HCT116 (cell line): ENCODE results near the gene DAPK1. TPM values are rescaled to one million over a fixed set of nuclear protein-coding genes. Genes with fewer than 3 reads are reported as not detected.

Source experiments
- ATAC-seq: fragments of 200-7000 bp; cut with Tn5 transposase; 2 replicates; pipeline ENCODE4 v1.9.1; 2020; ENCODE audit warnings: mild to moderate bottlenecking, moderate library complexity
- BruUV-seq: library from RNA; stranded (reverse); fragments of 400-500 nt; replicated peaks from 2 replicates; lab custom pipeline; 2021; lab: Mats Ljungman, UMichigan
- CTCF ChIA-PET: fragments of 300-600 bp; sonication (Branson Sonifier 250); formaldehyde crosslinking; loops from one replicate; lab custom pipeline; 2021; ENCODE audit warnings: antibody characterized with exemption; lab: Charles Lee
- POLR2A ChIA-PET: fragments of 300-600, 350-600 bp; sonication (Branson Sonifier 250); formaldehyde crosslinking; loops from one replicate; lab custom pipeline; 2021; ENCODE audit warnings: antibody characterized with exemption; lab: Charles Lee
- RAD21 ChIA-PET, 2 experiments: fragments of 300-600 bp; sonication (Branson Sonifier 250); formaldehyde crosslinking; loops; one replicate each; lab custom pipeline; 2023; ENCODE audit warnings: low total read pairs in 2 of 2; ENCODE audit not compliant: uncharacterized antibody in 2 of 2, unreplicated experiment in 2 of 2, low non-redundant PET in 1 of 2; lab: Charles Lee
- DNase-seq: peaks from one replicate; pipeline ENCODE4 v3.0.0-alpha.2; 2010; ENCODE audit warnings: low read depth, low spot score
- H2AFZ ChIP-seq: fragments of 200-600 bp; shearing (Covaris generic), sonication (generic); 2 replicates; pipeline ENCODE4 v1.6.1; 2017; ENCODE audit warnings: low read depth, mixed run types, mixed read lengths, antibody characterized with exemption, low read length; ENCODE audit not compliant: poor library complexity, severe bottlenecking
- H3K27ac ChIP-seq: 2 replicates; pipeline ENCODE4 v1.5.1; 2012; ENCODE audit warnings: low read depth, low read length
- H3K27me3 ChIP-seq: fragments of 200-600 bp; sonication (generic); 2 replicates; pipeline ENCODE4 v1.6.1; 2016; ENCODE audit warnings: mixed run types, low read length, mixed read lengths; ENCODE audit not compliant: insufficient read depth
- H3K36me3 ChIP-seq, 2 experiments: fragments of 200-500 bp in 1 of 2; fragments of 200-600 bp in 1 of 2; sonication (Bioruptor generic) in 1 of 2; sonication (generic) in 1 of 2; 2 replicates each; pipeline versions ENCODE4 v1.5.1 to v1.6.1; 2014 to 2016; ENCODE audit warnings: low read length in 2 of 2, inconsistent platforms in 1 of 2, mixed read lengths in 1 of 2, mixed run types in 1 of 2; ENCODE audit not compliant: insufficient read depth in 2 of 2, control insufficient read depth in 1 of 2
- H3K4me1 ChIP-seq, 2 experiments: fragments of 200-600 bp in 1 of 2; sonication (generic) in 1 of 2; 2 replicates each; pipeline versions ENCODE4 v1.5.1 to v1.6.1; 2012 to 2017; ENCODE audit warnings: low read length in 2 of 2, inconsistent platforms in 1 of 2, mild to moderate bottlenecking in 1 of 2, mixed read lengths in 1 of 2, mixed run types in 1 of 2, moderate library complexity in 1 of 2; ENCODE audit not compliant: insufficient read depth in 2 of 2, control insufficient read depth in 1 of 2
- H3K4me2 ChIP-seq: fragments of 200-600 bp; sonication (generic); 2 replicates; pipeline ENCODE4 v1.6.1; 2017; ENCODE audit warnings: mixed run types, low read length, mixed read lengths
- H3K4me3 ChIP-seq, 2 experiments: fragments of 200-600 bp in 1 of 2; sonication (generic) in 1 of 2; replicated peaks in 1 of 2; 2 replicates each; pipeline ENCODE4 v1.5.1; 2011 to 2016; ENCODE audit warnings: low read length in 2 of 2, control low read depth in 1 of 2, low read depth in 1 of 2, mild to moderate bottlenecking in 1 of 2, mixed read lengths in 1 of 2, mixed run types in 1 of 2
- H3K79me2 ChIP-seq: fragments of 200-600 bp; sonication (generic); 2 replicates; pipeline ENCODE4 v1.6.1; 2017; ENCODE audit warnings: mild to moderate bottlenecking, mixed run types, low read length, moderate library complexity, mixed read lengths; ENCODE audit not compliant: insufficient read depth
- H3K9ac ChIP-seq: fragments of 200-600 bp; sonication (generic); 2 replicates; pipeline ENCODE4 v1.6.1; 2016; ENCODE audit warnings: low read length, mixed read lengths
- H3K9me2 ChIP-seq: fragments of 200-600 bp; sonication (generic), shearing (Covaris generic); 2 replicates; pipeline ENCODE4 v1.6.1; 2017; ENCODE audit warnings: mixed run types, mild to moderate bottlenecking, moderate library complexity; ENCODE audit not compliant: insufficient read depth
- H3K9me3 ChIP-seq, 2 experiments: fragments of 200-500 bp in 1 of 2; fragments of 200-600 bp in 1 of 2; sonication (Bioruptor generic) in 1 of 2; sonication (generic) in 1 of 2; 2 replicates each; pipeline ENCODE4 v1.6.1; 2014 to 2017; ENCODE audit warnings: low read length in 2 of 2, mixed read lengths in 2 of 2, inconsistent platforms in 1 of 2, low read depth in 1 of 2, mild to moderate bottlenecking in 1 of 2, mixed run types in 1 of 2, moderate library complexity in 1 of 2; ENCODE audit not compliant: control insufficient read depth in 1 of 2, insufficient read depth in 1 of 2
- H4K20me1 ChIP-seq: fragments of 200-600 bp; sonication (generic), shearing (Covaris generic); 2 replicates; pipeline ENCODE4 v1.6.1; 2017; ENCODE audit warnings: mixed run types, mild to moderate bottlenecking, moderate library complexity; ENCODE audit not compliant: insufficient read depth
- CEBPB ChIP-seq: IDR thresholded peaks from 2 replicates; pipeline ENCODE4 v1.6.1; 2012; ENCODE audit warnings: low read depth
- EGR1 ChIP-seq: IDR thresholded peaks from 2 replicates; pipeline ENCODE4 v1.6.1; 2012; ENCODE audit warnings: low read depth
- ELF1 ChIP-seq: IDR thresholded peaks from 2 replicates; pipeline ENCODE4 v1.6.1; 2012; ENCODE audit warnings: low read depth, borderline replicate concordance
- EZH2 ChIP-seq: fragments of 200-600 bp; sonication (generic); IDR thresholded peaks from 2 replicates; pipeline ENCODE4 v1.6.1; 2017; ENCODE audit warnings: antibody characterized with exemption, mixed run types
- FOSL1 ChIP-seq: IDR thresholded peaks from 2 replicates; pipeline ENCODE4 v1.6.1; 2012; ENCODE audit warnings: low read depth
- JUND ChIP-seq: IDR thresholded peaks from 2 replicates; pipeline ENCODE4 v1.6.1; 2012
- POLR2A ChIP-seq: IDR thresholded peaks from 2 replicates; pipeline ENCODE4 v1.7.0; 2011; ENCODE audit warnings: borderline replicate concordance; ENCODE audit not compliant: insufficient read depth, insufficient read length; ENCODE audit errors: extremely low read depth
- SP1 ChIP-seq: IDR thresholded peaks from 2 replicates; pipeline ENCODE4 v1.6.1; 2012; ENCODE audit warnings: low read depth
- TCF7L2 ChIP-seq: IDR thresholded peaks from 2 replicates; pipeline ENCODE4 v1.7.0; 2011; ENCODE audit warnings: borderline replicate concordance, inconsistent platforms; ENCODE audit not compliant: insufficient read depth, insufficient read length; ENCODE audit errors: extremely low read depth
- YY1 ChIP-seq: IDR thresholded peaks from 2 replicates; pipeline ENCODE4 v1.6.1; 2011; ENCODE audit warnings: low read length, low read depth, moderate library complexity, mild to moderate bottlenecking; ENCODE audit not compliant: insufficient replicate concordance; ENCODE audit errors: extremely low read depth
- ZFX ChIP-seq: fragments of 450-650 bp; IDR thresholded peaks from 2 replicates; pipeline ENCODE4 v1.6.1; 2017
- intact Hi-C: fragments of 100-400 bp; cut with micrococcal nuclease; formaldehyde crosslinking; loops from 2 replicates; pipeline ENCODE4 v1.10.0; 2022
- total RNA-seq: library from RNA; stranded (reverse); gene quantifications from one replicate; pipeline ENCODE4 v1.2.1, GENCODE V29; 2021; ENCODE audit not compliant: unreplicated experiment
- TF ChIP-seq, protein P1 (sequence below): IDR thresholded peaks from 2 replicates; pipeline ENCODE4 v1.6.1; 2012
- TF ChIP-seq, protein P2 (sequence below): IDR thresholded peaks from 2 replicates; pipeline ENCODE4 v1.6.1; 2012
- TF ChIP-seq, protein P3 (sequence below), 3 experiments: fragments of 200-600 bp in 1 of 3; sonication (generic) in 1 of 3; IDR thresholded peaks in 2 of 3; conservative IDR thresholded peaks in 1 of 3; 2 replicates each; pipeline ENCODE4 v1.5.1; 2012 to 2017; ENCODE audit warnings: low read depth in 2 of 3, low read length in 2 of 3, antibody characterized with exemption in 1 of 3, borderline replicate concordance in 1 of 3, control low read depth in 1 of 3, mild to moderate bottlenecking in 1 of 3, mixed read lengths in 1 of 3, mixed run types in 1 of 3, moderate library complexity in 1 of 3; ENCODE audit not compliant: insufficient read depth in 1 of 3
- TF ChIP-seq, protein P4 (sequence below): IDR thresholded peaks from 2 replicates; pipeline ENCODE4 v1.6.1; 2012; ENCODE audit warnings: low read depth

DAPK1 gene
- total RNA-seq, 1 experiment from 2014 or later, result 5.6 TPM

DNA sequence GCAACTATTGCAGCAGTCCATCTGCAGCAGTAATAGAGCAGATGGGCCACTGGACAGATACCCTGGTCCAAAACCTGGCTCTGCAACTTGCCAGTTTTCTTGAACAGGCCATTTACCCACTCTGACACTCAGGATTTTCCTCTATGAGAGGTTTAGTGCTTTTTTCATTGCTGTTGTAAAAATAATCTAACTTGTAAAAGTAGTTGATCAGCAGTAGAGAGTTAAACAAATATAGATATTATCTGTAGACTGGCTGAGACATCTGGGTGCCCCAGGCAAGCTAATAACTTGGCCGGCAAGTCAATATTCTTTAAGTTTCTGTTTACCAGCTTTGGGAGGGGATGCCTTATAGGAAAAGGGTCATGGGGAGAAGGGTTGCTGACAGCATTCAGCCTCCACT lies 4.1 kb downstream of the DAPK1 start:
- POLR2A ChIA-PET, result no interaction called here
- DNase-seq (no peak), ATAC-seq (no peak)
- Histone ChIP-seq H3K9ac (no peak overlapping the region), H3K9me2 (no peaks in the 10 kb centered on the region), H3K36me3 (no peaks in the 10 kb centered on the region), H3K4me2 (no peak overlapping the region), H3K79me2 (no peaks in the 10 kb centered on the region), H4K20me1 (no peaks in the 10 kb centered on the region), H3K9me3 (no peaks in the 10 kb centered on the region), H3K4me3 (no peak overlapping the region), H3K27ac (no peak overlapping the region), H2AFZ (no peak overlapping the region), H3K27me3 (no peaks in the 10 kb centered on the region), H3K4me1 (peaks cover 7 to 33% of the 10 kb centered on the region in 2 experiments)
- RAD21 ChIA-PET, result no interaction called here
- no peak for TF ChIP-seq SP1
- no peak for TF ChIP-seq TCF7L2
- intact Hi-C loops, result no loop called here
- CTCF ChIA-PET, result no interaction called here
- no TSS peak for BruUV-seq

DNA sequence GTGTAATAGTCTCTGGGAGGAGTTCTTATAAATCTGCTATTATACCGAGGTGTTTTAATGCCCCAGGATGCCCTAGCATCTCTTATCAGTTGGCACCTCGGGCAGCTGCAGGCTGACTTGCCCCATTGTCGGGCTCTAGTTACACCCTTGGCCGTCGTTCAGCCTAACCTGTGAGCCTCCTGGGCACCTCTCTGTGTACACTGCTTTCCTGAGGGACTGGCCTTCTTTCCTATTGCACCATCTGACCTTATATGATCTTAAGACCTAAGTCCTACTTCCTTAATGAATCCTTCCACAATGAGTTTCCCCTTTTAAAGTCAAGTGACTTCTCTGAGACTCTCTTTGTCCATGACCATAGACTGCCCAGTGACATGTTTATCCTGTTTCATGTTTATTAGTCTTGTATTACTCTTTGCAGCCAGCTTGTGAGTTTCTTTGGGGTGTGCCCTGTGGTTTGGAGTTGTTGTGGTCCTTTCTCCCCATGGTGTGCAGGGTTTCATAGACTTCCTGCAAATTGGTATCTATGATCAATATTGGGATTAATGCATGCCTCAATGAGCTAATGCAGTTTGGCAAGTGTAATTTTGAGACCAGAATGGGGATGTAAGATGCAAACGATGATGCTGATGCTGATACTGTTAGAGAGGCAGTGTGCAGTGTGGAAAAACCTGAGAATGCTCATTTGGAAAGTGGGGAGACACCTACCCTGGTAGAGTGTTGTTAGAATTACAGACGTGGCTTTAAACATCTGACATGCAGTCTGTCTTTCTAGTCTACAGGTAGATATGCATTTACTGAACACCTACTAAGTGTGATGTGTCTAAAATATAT lies 4.9 kb downstream of the DAPK1 start:
- H4K20me1 ChIP-seq, result no peaks in the 10 kb centered on the region
- no peaks in the 10 kb centered on the region for H3K27me3 ChIP-seq
- no peaks in the 10 kb centered on the region for H3K79me2 ChIP-seq
- H2AFZ ChIP-seq, result no peak overlapping the region
- H3K4me1 ChIP-seq, result peaks cover 3 to 25% of the 10 kb centered on the region in 2 experiments; a peak in 3 of 4 replicates
- POLR2A ChIA-PET, result no interaction called here
- no peak overlapping the region for H3K27ac ChIP-seq
- H3K9me2 ChIP-seq, result no peaks in the 10 kb centered on the region
- H3K9ac ChIP-seq, result no peak overlapping the region
- no peak overlapping the region for H3K4me3 ChIP-seq
- RAD21 ChIA-PET, result no interaction called here
- no peak for ATAC-seq
- H3K4me2 ChIP-seq, result no peak overlapping the region
- H3K36me3 ChIP-seq, result no peaks in the 10 kb centered on the region
- intact Hi-C loops, result no loop called here
- H3K9me3 ChIP-seq, result no peaks in the 10 kb centered on the region
- no TSS peak for BruUV-seq
- DNase-seq, result no peak
- CTCF ChIA-PET, result no interaction called here
- TF ChIP-seq, protein P1, sequence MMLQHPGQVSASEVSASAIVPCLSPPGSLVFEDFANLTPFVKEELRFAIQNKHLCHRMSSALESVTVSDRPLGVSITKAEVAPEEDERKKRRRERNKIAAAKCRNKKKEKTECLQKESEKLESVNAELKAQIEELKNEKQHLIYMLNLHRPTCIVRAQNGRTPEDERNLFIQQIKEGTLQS, result no peak
- TF ChIP-seq EZH2 (no peak), SP1 (no peak), ELF1 (no peak), EGR1 (no peak), JUND (no peak), FOSL1 (no peak), POLR2A (no peak), ZFX (no peak), CEBPB (no peak), YY1 (no peak)
- TF ChIP-seq, protein P2, sequence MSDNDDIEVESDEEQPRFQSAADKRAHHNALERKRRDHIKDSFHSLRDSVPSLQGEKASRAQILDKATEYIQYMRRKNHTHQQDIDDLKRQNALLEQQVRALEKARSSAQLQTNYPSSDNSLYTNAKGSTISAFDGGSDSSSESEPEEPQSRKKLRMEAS, result no peak
- TF ChIP-seq, protein P3, sequence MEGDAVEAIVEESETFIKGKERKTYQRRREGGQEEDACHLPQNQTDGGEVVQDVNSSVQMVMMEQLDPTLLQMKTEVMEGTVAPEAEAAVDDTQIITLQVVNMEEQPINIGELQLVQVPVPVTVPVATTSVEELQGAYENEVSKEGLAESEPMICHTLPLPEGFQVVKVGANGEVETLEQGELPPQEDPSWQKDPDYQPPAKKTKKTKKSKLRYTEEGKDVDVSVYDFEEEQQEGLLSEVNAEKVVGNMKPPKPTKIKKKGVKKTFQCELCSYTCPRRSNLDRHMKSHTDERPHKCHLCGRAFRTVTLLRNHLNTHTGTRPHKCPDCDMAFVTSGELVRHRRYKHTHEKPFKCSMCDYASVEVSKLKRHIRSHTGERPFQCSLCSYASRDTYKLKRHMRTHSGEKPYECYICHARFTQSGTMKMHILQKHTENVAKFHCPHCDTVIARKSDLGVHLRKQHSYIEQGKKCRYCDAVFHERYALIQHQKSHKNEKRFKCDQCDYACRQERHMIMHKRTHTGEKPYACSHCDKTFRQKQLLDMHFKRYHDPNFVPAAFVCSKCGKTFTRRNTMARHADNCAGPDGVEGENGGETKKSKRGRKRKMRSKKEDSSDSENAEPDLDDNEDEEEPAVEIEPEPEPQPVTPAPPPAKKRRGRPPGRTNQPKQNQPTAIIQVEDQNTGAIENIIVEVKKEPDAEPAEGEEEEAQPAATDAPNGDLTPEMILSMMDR (IDR thresholded peaks at IDR 0.05 in 2 of 3, conservative IDR thresholded peaks at IDR 0.05 in 1 of 3; ENCODE audit: borderline replicate concordance in 1 of 3, insufficient read depth in 1 of 3, low read depth in 2 of 3, low read length in 2 of 3), result no peak
- TF ChIP-seq, protein P4, sequence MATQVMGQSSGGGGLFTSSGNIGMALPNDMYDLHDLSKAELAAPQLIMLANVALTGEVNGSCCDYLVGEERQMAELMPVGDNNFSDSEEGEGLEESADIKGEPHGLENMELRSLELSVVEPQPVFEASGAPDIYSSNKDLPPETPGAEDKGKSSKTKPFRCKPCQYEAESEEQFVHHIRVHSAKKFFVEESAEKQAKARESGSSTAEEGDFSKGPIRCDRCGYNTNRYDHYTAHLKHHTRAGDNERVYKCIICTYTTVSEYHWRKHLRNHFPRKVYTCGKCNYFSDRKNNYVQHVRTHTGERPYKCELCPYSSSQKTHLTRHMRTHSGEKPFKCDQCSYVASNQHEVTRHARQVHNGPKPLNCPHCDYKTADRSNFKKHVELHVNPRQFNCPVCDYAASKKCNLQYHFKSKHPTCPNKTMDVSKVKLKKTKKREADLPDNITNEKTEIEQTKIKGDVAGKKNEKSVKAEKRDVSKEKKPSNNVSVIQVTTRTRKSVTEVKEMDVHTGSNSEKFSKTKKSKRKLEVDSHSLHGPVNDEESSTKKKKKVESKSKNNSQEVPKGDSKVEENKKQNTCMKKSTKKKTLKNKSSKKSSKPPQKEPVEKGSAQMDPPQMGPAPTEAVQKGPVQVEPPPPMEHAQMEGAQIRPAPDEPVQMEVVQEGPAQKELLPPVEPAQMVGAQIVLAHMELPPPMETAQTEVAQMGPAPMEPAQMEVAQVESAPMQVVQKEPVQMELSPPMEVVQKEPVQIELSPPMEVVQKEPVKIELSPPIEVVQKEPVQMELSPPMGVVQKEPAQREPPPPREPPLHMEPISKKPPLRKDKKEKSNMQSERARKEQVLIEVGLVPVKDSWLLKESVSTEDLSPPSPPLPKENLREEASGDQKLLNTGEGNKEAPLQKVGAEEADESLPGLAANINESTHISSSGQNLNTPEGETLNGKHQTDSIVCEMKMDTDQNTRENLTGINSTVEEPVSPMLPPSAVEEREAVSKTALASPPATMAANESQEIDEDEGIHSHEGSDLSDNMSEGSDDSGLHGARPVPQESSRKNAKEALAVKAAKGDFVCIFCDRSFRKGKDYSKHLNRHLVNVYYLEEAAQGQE, result no peak
